ENCODE results near the gene CDK12. TPM values are rescaled to one million over a fixed set of nuclear protein-coding genes. Genes with fewer than 3 reads are reported as not detected.

CDK12 gene
- total RNA-seq, 8 experiments from 2014 or later = 21.7 to 82.3 (median 32.2) TPM

GRCh38 chr17:39581759-39582085, 120.4 kb downstream of the CDK12 start:
- WGBS, 10 experiments = 50 to 100% (median 85%) methylated on average over 1 to 4 of the region's 4 CpGs; no CpG with 5 or more reads in 2 of the 10 experiments
- H3K4me3 ChIP-seq = no peak overlapping the region
- peaks cover 14 to 19% of the 10 kb centered on the region in 2 donors for H3K4me1 ChIP-seq (replicated peaks in 1 of 2)
- in situ Hi-C loops (cut with MboI; ENCODE audit: low pct_unique_long_range_greater_than_20kb in 2 of 9, low sequenced_read_pairs in 9 of 9, unreplicated experiment in 9 of 9) = no loop called here
- no peak for ATAC-seq (replicated peaks in 6 of 8)
- H3K27ac ChIP-seq = no peak overlapping the region

- H3K4me3 ChIP-seq = no peak overlapping the region
- no peak for ATAC-seq (replicated peaks in 6 of 8)
- in situ Hi-C loops (cut with MboI; ENCODE audit: low pct_unique_long_range_greater_than_20kb in 2 of 9, low sequenced_read_pairs in 9 of 9, unreplicated experiment in 9 of 9) = no loop called here
- 0 to 88% (median 0%) methylated on average over 1 of the region's 2 CpGs; no CpG with 5 or more reads in 6 of the 10 experiments for WGBS, 10 experiments
- no peak overlapping the region for H3K27ac ChIP-seq
- peaks cover 14 to 19% of the 10 kb centered on the region in 2 donors for H3K4me1 ChIP-seq (replicated peaks in 1 of 2)
These were observed 121.4 kb downstream of the CDK12 start for GRCh38 chr17:39582658-39583057.

Other genes starting within 250 kb of the CDK12 start
- gene STAC2, start 235.5 kb upstream of the CDK12 start, total RNA-seq = 1 to 10 TPM in 3 of 8 experiments, under 1 TPM in 5; 0.20 to 4.5 (median 0.84) TPM
- 10 to 100 TPM in 7 of 8 experiments, 1 to 10 TPM in 1; 7.6 to 21.7 (median 14.9) TPM for gene FBXL20, start 59.9 kb upstream of the CDK12 start, total RNA-seq
- 10 to 100 TPM; 20.1 to 54.8 (median 28.2) TPM for gene MED1, start 10.2 kb upstream of the CDK12 start, total RNA-seq
- under 1 TPM; 0.05 to 1.00 (median 0.13) TPM for gene NEUROD2, start 146.4 kb downstream of the CDK12 start, total RNA-seq
- gene PPP1R1B, start 165.5 kb downstream of the CDK12 start, total RNA-seq = 1 to 10 TPM in 4 of 8 experiments, under 1 TPM in 4; 0.38 to 7.8 (median 0.91) TPM
- gene STARD3, start 175.7 kb downstream of the CDK12 start, total RNA-seq = 10 to 100 TPM; 22.8 to 39.8 (median 29.6) TPM
- gene TCAP, start 203.9 kb downstream of the CDK12 start, total RNA-seq = 1 to 10 TPM in 6 of 8 experiments, under 1 TPM in 2; 0.27 to 2.8 (median 1.2) TPM
- 1 to 10 TPM in 2 of 8 experiments, under 1 TPM in 4, not detected in 2; 0.27 to 1.1 (median 0.87) TPM for gene PNMT, start 207.0 kb downstream of the CDK12 start, total RNA-seq
- 10 to 100 TPM in 4 of 8 experiments, 1 to 10 TPM in 4; 4.6 to 16.6 (median 8.1) TPM for gene PGAP3, start 226.6 kb downstream of the CDK12 start, total RNA-seq
- 10 to 100 TPM in 7 of 8 experiments, 1 to 10 TPM in 1; 7.0 to 54.7 (median 15.9) TPM for gene ERBB2, start 238.6 kb downstream of the CDK12 start, total RNA-seq